ENCODE results near the gene CGB7. TPM values are rescaled to one million over a fixed set of nuclear protein-coding genes. Genes with fewer than 3 reads are reported as not detected.
A peak's percentile ranks its signal among the peaks of the same experiment; 100 is the strongest.
"Not testable (repeated sequence)": the region's sequence is repeated elsewhere in the genome, so short reads cannot be mapped to it uniquely, and the experiment has no call there.

The CGB7 gene
- total RNA-seq, 1 donor from 2014 or later = not detected

DNA sequence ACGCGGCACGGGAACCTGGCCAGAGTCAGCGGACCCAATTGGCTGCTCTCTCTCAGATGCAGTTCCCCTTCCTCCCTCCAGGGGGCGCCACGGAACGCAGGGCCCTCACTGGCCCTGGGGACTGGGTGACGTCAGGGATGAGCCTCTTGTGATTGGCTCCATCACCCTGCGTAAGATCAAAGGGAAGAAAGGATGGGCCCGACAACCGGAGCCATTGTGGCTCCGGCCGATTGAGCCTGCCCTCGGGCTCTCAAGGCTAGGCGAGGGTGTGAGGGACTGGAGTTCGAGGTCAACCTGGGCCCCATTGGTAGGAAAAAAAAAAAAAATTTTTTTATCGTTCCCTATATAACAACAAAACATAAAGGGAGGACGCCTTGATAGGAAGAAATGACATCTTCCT lies 20.7 kb downstream of the CGB7 start, which contains the start of gene CGB1:
CGB1 (minus strand) TSS at position 81 of the 400 bp plus-strand sequence. CDS start 184 bp downstream, outside the sequence.
- DNase-seq (ENCODE audit: low spot score) = peak; percentile 44
- H3K9me3 ChIP-seq (ENCODE audit: low read depth); H4K20me1 ChIP-seq (ENCODE audit: low read depth); H3K27me3 ChIP-seq; H3K4me1 Mint-ChIP-seq; H3K27me3 Mint-ChIP-seq (ENCODE audit: insufficient read depth, low read depth); H3K4me2 ChIP-seq; H3F3A ChIP-seq (ENCODE audit: low read depth); H3K4me3 ChIP-seq; H3K27ac ChIP-seq; H3K9ac ChIP-seq; H3K9me3 Mint-ChIP-seq; H3K4me1 ChIP-seq; H3K36me3 ChIP-seq; H3K79me2 ChIP-seq (ENCODE audit: low read depth); H3K27ac Mint-ChIP-seq; H2AFZ ChIP-seq (replicated peaks); H3K36me3 Mint-ChIP-seq: not testable (repeated sequence)
- TF ChIP-seq, protein P1, sequence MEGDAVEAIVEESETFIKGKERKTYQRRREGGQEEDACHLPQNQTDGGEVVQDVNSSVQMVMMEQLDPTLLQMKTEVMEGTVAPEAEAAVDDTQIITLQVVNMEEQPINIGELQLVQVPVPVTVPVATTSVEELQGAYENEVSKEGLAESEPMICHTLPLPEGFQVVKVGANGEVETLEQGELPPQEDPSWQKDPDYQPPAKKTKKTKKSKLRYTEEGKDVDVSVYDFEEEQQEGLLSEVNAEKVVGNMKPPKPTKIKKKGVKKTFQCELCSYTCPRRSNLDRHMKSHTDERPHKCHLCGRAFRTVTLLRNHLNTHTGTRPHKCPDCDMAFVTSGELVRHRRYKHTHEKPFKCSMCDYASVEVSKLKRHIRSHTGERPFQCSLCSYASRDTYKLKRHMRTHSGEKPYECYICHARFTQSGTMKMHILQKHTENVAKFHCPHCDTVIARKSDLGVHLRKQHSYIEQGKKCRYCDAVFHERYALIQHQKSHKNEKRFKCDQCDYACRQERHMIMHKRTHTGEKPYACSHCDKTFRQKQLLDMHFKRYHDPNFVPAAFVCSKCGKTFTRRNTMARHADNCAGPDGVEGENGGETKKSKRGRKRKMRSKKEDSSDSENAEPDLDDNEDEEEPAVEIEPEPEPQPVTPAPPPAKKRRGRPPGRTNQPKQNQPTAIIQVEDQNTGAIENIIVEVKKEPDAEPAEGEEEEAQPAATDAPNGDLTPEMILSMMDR (IDR thresholded peaks at IDR 0.05) = peak; percentile 51
- H3K4me3 Mint-ChIP-seq = peak within 1 kb of the TSS; percentile 62

DNA sequence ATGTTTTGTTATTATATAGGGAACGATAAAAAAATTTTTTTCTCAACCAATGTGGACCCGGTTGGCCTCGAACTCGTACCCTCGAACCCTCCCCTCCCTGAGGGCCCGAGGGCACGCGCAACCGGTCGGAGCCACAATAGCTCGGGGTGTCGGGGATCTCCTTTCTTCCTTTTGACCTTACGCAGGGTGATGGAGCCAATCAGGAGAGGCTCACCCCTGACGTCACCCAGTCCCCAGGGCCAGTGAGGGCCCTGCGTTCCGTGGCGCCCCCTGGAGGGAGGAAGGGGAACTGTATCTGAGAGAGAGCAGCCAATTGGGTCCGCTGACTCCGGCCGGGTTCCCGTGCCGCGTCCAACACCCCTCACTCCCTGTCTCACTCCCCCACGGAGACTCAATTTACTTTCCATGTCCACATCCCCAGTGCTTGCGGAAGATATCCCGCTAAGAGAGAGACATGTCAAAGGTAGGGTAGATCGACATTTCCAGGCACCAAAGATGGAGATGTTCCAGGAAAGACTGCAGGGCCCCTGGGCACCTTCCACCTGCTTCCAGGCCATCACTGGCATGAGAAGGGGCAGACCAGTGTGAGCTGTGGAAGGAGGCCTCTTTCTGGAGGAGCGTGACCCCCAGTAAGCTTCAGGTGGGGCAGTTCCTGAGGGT lies 25.8 kb downstream of the CGB7 start, which contains the start of gene CGB2:
CGB2 (plus strand) TSS at position 249 of the 660 bp plus-strand sequence; CDS start at position 455, 206 bp downstream.
- H3K27me3 ChIP-seq; H2AFZ ChIP-seq (replicated peaks); H3K4me1 ChIP-seq; H3K4me3 ChIP-seq; H3K9me3 ChIP-seq (ENCODE audit: low read depth); H3K27me3 Mint-ChIP-seq (ENCODE audit: insufficient read depth, low read depth); H4K20me1 ChIP-seq (ENCODE audit: low read depth); H3K4me3 Mint-ChIP-seq; H3K4me2 ChIP-seq; H3F3A ChIP-seq (ENCODE audit: low read depth); H3K9me3 Mint-ChIP-seq; H3K36me3 ChIP-seq; H3K4me1 Mint-ChIP-seq; H3K27ac Mint-ChIP-seq; H3K27ac ChIP-seq; H3K9ac ChIP-seq; H3K79me2 ChIP-seq (ENCODE audit: low read depth); H3K36me3 Mint-ChIP-seq: not testable (repeated sequence)
- DNase-seq (ENCODE audit: low spot score) = peak; percentile 50
- TF ChIP-seq, protein P1 (IDR thresholded peaks at IDR 0.05) = peak; percentile 54

DNA sequence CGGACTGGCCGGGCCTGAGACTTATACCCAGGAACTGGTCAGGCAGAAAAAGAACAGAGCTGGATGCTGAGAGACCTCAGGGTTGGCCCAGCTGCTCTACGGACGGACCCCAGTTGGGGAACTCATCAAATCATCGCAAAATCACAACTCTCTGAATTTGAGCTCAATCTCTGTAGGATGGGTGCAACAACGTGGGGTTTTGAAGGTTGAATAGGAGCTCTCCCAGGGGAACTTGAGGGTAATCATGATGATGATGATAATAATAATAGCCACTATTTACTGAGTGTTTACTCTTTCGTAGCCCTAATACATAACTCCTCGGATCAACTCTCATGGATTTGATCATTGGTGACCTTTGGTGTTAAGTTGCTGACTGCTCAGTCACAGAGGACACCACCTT lies 27.2 kb downstream of the CGB7 start:
- H3K9me3 ChIP-seq (ENCODE audit: low read depth); H3F3A ChIP-seq (ENCODE audit: low read depth); H3K4me3 Mint-ChIP-seq; H3K27ac Mint-ChIP-seq; H3K27me3 Mint-ChIP-seq (ENCODE audit: insufficient read depth, low read depth); H4K20me1 ChIP-seq (ENCODE audit: low read depth); H3K4me1 ChIP-seq; H3K4me1 Mint-ChIP-seq; H3K36me3 Mint-ChIP-seq; H3K79me2 ChIP-seq (ENCODE audit: low read depth); H3K4me2 ChIP-seq; H3K36me3 ChIP-seq; DNase-seq (ENCODE audit: low spot score); H2AFZ ChIP-seq (replicated peaks); H3K27me3 ChIP-seq; H3K4me3 ChIP-seq; H3K27ac ChIP-seq; H3K9ac ChIP-seq; H3K9me3 Mint-ChIP-seq: not testable (repeated sequence)

DNA sequence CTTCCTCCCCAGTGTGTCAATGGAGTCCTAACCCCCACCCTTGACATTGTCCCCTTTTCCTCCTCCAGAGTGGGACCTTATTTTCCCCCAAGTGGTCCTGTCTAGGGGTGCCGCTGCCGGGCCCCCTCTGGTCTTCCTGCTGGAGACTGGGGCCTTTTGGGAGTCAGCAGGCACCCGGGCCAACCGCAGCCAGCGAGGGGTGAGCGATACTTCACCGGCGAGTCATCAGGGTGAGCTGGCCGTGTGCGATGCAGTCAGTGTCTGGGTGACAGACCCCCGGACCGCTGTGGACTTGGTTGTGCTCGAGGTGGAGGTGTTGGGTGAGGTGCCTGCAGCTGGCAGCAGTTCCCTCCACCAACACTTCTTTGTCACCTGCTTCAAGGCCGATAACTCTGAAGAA lies 27.8 kb downstream of the CGB7 start:
- H3K9me3 Mint-ChIP-seq; H3K36me3 ChIP-seq; H3K27me3 ChIP-seq; H3K9me3 ChIP-seq (ENCODE audit: low read depth); H3K4me2 ChIP-seq; H3K4me1 Mint-ChIP-seq; H3K4me1 ChIP-seq; H3K79me2 ChIP-seq (ENCODE audit: low read depth); H3K9ac ChIP-seq; DNase-seq (ENCODE audit: low spot score); H3F3A ChIP-seq (ENCODE audit: low read depth); H3K27ac Mint-ChIP-seq; H3K27ac ChIP-seq; H3K4me3 Mint-ChIP-seq; H3K27me3 Mint-ChIP-seq (ENCODE audit: insufficient read depth, low read depth); H3K4me3 ChIP-seq; H3K36me3 Mint-ChIP-seq; H4K20me1 ChIP-seq (ENCODE audit: low read depth); H2AFZ ChIP-seq (replicated peaks): not testable (repeated sequence)

DNA sequence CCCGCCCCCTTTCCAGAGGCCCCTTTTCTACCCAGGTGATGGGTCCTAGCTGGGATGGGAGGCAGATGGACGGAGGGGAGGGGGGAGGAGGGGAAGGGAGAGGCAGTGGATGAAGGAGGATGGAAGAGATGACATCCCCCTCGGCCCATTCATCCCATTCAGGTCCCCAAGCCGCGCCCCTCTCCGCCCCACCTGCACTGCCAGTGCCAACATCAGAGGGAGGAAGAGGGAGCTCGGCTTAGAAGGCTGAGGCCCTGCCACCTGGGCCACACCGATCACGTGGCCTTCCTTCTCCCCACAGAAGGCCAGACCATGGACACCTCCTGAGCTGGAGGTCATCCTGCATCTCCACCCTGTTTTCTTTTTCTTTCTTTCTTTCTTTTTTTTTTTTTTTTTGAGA lies 28.9 kb downstream of the CGB7 start:
- not testable (repeated sequence) for H3K9me3 Mint-ChIP-seq; H3K27ac Mint-ChIP-seq; DNase-seq (ENCODE audit: low spot score); H3K79me2 ChIP-seq (ENCODE audit: low read depth); H3K27me3 ChIP-seq; H3K4me2 ChIP-seq; H4K20me1 ChIP-seq (ENCODE audit: low read depth); H3K4me3 ChIP-seq; H3K36me3 ChIP-seq; H3K4me1 ChIP-seq; H3K9me3 ChIP-seq (ENCODE audit: low read depth); H3K9ac ChIP-seq; H3K36me3 Mint-ChIP-seq; H3F3A ChIP-seq (ENCODE audit: low read depth); H3K4me1 Mint-ChIP-seq; H2AFZ ChIP-seq (replicated peaks); H3K4me3 Mint-ChIP-seq; H3K27ac ChIP-seq; H3K27me3 Mint-ChIP-seq (ENCODE audit: insufficient read depth, low read depth)

DNA sequence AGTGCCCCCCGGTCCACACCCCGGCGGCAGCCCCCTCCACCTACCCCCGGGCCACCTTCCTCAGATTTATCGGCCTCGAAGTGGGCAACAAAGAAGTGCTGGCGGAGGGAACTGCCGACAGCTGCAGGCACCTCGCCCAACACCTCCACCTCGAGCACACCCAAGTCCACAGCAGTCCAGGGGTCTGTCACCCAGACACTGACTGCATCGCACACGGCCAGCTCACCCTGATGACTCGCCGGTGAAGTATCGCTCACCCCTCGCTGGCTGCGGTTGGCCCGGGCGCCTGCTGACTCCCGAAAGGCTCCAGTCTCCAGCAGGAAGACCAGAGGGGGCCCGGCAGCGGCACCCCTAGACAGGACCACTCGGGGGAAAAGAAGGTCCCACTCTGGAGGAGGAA lies 31.9 kb downstream of the CGB7 start:
- not testable (repeated sequence) for H3K36me3 ChIP-seq; H3K9me3 ChIP-seq (ENCODE audit: low read depth); H3K9ac ChIP-seq; H3F3A ChIP-seq (ENCODE audit: low read depth); H3K4me3 ChIP-seq; H3K4me1 ChIP-seq; H3K27ac ChIP-seq; H3K27ac Mint-ChIP-seq; H3K36me3 Mint-ChIP-seq; H3K4me1 Mint-ChIP-seq; H3K4me3 Mint-ChIP-seq; H3K9me3 Mint-ChIP-seq; H4K20me1 ChIP-seq (ENCODE audit: low read depth); H3K79me2 ChIP-seq (ENCODE audit: low read depth); DNase-seq (ENCODE audit: low spot score); H3K4me2 ChIP-seq; H2AFZ ChIP-seq (replicated peaks)
- H3K27me3 ChIP-seq = peaks cover 16% of the 10 kb centered on the region
- peaks cover 11% of the 10 kb centered on the region for H3K27me3 Mint-ChIP-seq (ENCODE audit: insufficient read depth, low read depth)

DNA sequence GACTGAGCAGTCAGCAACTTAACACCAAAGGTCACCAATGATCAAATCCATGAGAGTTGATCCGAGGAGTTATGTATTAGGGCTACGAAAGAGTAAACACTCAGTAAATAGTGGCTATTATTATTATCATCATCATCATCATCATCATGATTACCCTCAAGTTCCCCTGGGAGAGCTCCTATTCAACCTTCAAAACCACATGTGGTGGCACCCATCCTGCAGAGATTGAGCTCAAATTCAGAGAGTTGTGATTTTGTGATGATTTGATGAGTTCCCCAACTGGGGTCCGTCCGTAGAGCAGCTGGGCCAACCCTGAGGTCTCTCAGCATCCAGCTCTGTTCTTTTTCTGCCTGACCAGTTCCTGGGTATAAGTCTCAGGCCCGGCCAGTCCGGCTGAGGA lies 32.5 kb downstream of the CGB7 start:
- peaks cover 14% of the 10 kb centered on the region for H3K27me3 Mint-ChIP-seq (ENCODE audit: insufficient read depth, low read depth)
- not testable (repeated sequence) for H3F3A ChIP-seq (ENCODE audit: low read depth); H3K9me3 Mint-ChIP-seq; H3K36me3 ChIP-seq; H3K4me1 ChIP-seq; DNase-seq (ENCODE audit: low spot score); H2AFZ ChIP-seq (replicated peaks); H3K79me2 ChIP-seq (ENCODE audit: low read depth); H3K4me3 ChIP-seq; H3K36me3 Mint-ChIP-seq; H4K20me1 ChIP-seq (ENCODE audit: low read depth); H3K9ac ChIP-seq; H3K4me2 ChIP-seq; H3K27ac ChIP-seq; H3K9me3 ChIP-seq (ENCODE audit: low read depth); H3K4me3 Mint-ChIP-seq; H3K27ac Mint-ChIP-seq
- H3K27me3 ChIP-seq = peaks cover 21% of the 10 kb centered on the region
- H3K4me1 Mint-ChIP-seq = peaks cover 15% of the 10 kb centered on the region

All from neural progenitor cell (in vitro differentiated cells).